Measurements from ENCODE around the gene COL4A5.
"Not testable (repeated sequence)": the region's sequence is repeated elsewhere in the genome, so short reads cannot be mapped to it uniquely, and the experiment has no call there.

The COL4A5 gene

DNA sequence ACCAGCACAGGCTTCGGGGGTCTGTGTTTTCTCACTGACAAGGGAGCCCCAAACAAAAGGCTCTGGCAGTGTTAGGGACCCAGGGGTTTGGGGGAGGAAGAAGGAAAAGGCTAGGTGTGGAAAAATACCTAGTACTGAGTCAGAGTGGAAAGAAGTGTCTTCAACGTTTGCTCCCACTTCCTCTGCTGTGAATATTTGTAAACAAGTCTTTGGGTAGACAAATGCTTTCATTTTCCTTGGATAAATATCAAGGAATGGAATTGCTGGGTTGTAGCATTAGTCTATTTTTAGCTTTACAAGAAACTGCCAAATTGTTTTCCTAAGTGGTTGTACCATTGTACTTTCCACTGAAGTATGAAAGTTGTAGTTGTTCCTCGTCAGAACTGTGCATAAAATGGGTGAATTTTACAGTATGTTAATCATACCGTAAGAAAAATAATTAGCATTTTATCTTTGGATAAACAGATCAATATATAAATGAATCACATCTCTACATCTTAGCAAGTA is 17.4 kb downstream of the COL4A5 start:
- no peak for DNase-seq

DNA sequence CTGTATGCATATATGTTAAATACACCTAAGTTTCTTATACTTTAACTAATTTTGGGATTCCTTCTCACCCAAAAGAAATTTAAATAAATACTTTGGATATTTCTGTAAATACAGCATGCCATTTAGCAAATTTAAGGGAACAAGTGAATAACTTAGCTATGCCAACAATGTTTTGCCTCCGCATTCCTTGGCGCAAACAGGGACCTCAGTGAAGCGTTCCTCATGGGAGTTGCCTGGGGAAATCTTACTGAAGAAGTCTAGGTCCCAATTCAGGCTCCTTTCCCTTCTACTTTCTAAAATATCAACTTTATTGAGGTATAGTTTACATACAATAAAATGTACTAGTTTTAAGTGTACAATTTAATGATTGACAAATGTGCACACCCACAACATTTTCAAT is 25.0 kb downstream of the COL4A5 start:
- DNase-seq, result no peak

DNA sequence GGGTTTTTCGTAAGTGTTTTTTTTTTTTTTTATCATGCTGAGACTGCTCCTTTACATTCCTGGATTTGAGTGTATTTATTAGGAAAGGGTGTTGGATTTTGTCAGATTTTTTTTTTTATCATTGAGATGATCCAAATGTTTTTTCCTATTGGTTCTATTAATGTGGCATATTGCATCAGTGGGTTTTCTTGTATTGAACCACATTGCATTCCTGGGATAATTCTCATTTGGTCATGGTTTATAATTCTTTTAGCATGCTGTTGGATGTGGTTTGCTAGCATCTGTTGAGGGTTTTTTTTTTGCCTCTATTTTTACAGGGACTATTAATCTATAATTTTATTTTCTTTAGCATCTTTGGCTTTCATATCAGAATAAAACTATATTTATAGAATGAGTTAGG is 28.8 kb downstream of the COL4A5 start:
- DNase-seq, result no peak

DNA sequence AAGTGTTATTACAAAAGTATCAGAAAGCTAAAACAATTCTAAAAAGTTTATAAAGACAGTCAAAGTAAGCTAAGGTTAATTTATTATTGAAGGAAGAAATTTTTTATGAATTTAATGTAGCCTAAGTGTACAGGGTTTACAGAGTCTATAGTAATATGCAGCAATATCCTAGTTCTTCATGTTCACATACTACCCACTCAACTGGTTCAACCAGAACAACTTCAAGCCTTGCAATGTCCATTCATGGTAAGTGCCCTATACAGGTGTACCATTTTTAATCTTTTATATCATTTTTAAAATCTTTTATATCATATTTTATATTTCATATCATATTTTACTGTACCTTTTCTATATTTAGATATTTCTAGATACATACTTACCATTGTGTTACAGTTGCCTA is 34.3 kb downstream of the COL4A5 start:
- no peak for DNase-seq

DNA sequence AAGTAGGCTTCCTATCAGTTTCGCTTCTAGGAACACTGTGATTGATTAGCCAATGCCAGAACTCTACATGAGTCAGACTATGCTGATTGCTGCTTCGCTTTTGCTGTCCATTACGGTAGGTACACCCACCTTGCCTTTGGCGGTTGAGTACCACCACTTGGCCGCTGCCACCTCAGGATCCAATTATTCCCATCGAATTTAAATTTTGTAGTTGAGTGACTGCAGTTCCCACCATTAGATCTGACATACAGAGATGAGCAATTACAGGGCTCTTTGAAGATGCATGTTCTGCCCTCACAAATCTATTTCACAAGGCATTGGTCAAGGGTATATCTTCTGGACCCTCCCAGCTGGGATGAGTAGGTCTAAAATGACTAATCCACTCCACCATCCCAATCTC is 41.9 kb downstream of the COL4A5 start:
- not testable (repeated sequence) for DNase-seq

DNA sequence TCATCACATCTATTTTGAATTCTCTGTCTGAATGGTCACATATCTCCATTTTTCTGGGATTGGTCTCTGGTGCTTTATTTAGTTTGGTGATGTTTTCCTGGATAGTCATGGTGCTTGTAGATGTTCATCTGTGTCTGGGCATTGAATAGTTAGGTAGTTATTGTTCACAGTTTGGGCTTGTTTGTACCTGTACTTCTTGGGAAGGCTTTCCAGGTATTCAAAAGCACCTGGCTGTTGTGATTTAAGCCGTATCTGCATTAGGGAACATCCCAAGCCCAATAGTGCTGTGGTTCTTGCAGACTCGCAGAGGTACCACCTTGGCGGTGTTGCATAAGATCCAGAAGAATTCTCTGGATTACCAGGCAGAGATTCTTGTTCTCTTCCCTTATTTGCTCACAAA is 44.6 kb downstream of the COL4A5 start:
- no peak for DNase-seq

DNA sequence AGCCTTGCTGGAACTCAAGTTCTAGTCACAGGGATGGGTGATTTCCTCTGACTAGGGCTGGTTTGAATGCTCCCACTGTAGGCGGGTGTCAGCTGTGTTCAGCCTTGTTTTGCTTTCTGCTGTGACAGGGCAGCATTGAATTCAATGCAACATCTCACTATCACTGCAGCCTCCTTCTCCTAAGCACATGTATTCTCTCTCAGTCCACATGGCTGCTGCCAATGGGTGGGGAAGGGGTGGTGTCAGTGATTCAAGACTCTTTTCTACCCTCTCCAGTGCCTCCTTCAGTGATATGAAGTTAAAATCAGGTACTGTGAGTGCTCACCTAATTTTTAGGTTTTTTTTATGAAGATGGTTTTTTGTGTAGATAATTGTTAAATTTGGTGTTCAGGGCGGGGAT is 46.3 kb downstream of the COL4A5 start:
- DNase-seq, result no peak

DNA sequence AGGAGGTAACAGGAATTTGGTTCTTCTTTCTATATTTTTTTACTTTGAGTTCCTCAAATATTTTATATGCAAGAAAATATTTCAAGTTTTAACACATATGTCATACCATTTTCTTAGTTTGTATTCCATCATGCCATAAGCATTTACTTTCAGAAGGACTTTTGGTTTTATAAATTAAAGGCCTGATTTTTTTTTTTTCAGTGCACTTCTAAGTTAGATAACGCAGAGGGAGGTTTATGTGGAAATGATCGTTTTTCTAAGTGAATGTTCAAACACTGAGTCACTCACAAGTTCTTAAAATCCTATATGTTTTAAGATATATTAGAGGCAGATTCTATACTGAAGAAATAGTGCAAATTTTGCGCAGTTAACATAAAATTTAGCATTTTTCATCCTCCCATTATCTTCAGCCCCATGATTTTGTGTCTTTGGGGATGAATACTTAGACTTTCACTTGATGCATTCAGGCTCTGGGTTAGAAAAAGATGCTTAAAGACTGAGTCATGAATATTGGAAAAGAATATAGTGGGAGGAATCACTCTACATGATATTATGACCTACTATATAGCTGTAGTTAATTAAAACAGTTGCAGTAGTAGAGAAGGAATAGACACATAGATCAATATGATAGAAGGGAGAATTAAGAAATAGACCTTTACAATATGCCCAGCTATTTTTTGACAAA is 54.9 kb downstream of the COL4A5 start:
- no peak for DNase-seq

DNA sequence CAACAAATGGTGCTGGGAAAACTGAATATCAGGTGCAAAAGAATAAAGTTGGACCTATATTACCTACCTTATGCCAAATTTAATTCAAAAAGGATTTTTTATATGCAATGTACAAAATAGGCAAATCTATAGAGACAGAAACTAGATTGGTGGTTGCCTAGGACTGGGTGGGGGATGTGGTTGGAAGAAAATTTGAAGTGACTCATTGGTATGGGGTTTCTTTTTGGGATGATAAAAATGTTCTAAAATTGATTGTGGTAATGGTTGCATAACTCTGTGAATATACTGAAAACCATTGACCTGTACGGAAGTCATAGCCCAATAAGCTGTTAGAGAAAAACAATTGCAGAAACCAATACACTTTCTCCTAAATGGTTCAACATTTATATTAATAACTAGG is 72.1 kb downstream of the COL4A5 start:
- DNase-seq, result no peak

DNA sequence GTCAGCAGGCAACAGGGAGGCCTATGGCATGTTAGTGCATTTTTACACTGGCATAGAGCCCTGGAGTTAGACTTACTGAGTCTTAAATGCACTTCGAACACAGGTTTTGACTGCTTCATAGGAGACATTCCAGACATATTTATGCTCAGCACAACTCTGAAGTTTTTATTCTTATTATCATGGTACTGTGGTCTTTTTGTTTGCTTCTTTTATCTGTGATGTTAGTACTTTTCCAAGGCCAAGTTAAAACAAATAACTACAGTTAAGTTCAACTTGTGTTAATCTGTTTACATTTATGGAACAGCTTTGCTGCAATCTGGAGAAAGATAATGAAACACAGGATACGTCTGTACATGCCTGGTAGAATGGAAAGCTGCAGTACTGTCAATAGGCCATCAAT is 76.5 kb downstream of the COL4A5 start:
- no peak for DNase-seq

DNA sequence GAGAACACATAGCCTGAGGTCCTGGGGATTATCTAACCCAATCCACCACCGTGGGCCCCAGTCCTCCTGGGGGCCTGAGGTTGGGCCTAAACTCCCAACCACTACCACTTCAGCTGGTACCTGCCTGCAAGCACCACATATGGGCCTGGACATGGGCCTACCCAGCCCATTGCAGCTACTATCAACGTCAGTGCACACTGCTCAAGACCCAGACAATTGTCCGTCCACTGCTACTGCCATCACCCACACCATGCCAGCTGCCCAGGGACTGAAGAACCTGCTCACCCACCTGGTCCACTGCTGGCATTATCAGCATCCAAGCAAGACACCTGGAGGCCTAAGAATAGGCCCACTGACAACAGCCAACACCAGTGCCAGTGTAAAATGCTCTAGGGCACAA is 88.1 kb downstream of the COL4A5 start:
- no peak for DNase-seq

DNA sequence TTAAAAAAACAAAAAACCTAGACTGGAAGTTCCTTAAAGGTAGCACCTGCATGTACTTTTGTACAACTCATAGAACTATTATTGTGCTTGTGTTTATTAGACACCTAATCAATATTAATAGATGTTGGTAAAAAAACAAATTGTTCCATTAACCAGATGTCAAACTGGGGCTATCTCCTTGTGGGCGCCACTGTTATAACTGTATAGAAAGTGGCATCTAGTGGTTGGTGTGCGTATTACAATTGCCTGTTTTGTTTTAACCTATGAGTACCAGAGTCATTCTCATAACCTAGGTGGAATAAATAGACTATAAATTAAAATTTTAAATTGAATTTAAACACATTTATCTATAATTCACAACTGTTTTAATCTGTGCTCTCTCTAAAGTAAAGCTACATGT is 97.4 kb downstream of the COL4A5 start:
- DNase-seq, result peak in 1 of 2 donors; percentile 36

DNA sequence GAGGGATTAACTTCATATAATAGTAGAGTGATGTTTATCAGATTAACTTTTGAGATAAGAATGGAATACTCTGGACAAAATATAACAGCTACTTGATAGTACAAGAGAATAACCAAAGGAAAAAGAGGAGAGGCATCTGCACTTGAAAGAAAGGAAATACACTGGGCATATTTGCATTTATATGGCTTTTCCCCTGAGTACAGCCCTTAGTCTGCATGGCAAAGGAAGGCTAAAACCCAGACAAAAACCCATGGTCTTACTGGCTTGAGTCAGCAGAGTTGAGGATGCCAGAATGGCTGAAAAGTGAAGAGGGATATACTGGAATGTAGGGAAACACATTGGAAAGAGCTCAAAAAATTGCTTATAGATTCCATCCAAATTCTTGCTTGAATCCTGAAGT is 101.6 kb downstream of the COL4A5 start:
- no peak for DNase-seq

DNA sequence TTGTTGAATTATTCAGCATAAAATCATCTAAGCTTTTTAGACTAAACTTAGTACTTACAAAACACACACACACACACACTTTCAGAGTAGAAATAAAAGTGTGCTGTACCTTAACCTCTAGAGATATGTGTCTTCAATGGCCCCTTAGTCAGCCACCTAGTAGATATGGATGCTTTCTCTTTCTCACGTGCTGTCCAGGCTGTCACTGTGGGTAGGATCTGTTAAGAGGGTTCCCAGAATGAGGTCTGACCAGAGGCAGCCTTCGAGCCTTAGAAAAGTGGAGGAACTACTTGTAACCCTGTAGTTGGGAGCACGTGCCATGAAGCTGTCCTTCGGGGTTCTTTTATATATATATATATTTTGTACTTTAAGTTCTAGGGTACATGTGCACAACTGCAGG is 117.9 kb downstream of the COL4A5 start:
- no peak for DNase-seq

DNA sequence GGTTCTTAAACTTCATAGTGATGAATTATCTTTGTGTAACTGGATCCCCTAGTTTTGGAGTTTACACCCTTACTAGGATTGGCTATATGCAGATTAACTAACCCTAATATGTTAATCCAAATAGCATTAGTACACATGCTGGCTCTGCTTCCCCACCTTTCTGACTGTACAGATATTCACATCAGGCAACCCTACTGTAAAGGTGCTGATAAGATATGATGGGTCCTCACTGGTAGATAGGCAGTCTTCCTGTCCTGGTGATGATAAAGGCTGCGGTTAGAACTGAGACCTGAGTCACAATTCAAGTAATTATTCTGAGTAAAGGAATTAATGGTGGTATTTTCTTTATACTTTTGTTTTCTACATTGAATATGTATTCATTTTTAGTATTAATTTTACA is 118.6 kb downstream of the COL4A5 start:
- DNase-seq, result no peak

DNA sequence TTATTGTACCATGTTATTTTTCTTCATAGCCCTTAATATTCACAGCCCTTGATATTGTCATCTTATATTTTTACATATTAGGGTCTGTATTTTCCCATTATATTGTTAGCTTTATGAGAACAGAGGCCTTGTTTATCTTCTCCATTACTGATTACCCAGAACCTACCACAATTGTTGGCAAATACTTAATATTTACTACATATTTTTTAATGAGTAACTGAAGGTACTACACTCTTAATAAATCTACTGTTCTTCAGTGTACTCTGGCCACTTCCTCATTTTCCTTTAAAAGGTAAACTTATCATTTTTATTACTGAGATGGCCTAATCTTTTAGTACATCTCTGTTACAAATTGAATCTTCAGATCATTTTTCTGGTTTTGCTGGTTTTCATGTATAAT is 133.5 kb downstream of the COL4A5 start:
- DNase-seq, result no peak

DNA sequence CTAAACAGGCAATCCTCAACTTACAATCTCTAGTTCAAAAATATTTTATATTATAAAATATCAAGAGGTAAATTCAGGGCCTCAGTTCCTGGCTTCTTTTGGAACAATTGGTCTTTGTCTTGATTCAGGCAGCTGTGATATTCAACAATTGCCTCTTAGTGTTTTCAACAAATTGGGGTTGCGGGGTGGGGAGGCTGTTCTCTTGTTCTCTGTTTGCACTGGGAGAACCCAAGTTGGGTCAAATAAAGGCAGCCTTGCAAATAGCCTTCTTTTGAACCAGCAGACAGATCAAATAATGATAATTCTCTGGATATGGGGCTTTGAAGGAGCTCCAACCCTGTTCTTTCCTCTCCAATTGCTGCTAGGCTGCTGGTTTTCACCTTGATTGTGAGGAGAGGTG is 142.5 kb downstream of the COL4A5 start:
- DNase-seq, result peak; percentile 41 to 94

DNA sequence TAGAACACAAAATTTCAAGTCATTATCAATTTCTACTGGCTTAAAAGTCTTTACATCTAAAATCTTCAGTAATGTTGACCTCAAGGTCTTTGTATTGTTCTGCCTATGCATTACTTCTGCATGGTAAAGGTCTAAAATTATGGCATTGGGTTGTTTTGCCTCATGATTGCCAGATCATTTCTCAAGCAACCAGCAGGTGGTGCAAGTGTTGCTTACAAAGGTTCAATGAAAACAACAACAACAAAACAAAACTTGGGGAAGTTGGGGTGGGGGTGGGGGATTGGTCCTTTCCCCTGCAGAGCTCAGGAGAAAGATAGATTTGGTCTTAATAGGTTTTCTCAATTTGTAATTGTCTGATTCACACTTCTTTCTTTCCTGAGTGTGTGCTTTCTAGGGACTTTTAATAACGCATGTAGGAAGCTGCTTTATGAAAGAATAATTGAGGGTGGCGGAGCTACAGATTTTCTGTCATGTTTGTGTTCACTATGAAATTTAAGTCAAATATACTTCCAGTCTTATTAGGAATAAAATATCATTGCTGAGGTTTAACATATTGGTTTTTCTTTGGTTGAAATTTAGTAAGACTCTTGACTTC is 145.1 kb downstream of the COL4A5 start:
- DNase-seq, result peak in 1 of 2 donors; percentile 47

DNA sequence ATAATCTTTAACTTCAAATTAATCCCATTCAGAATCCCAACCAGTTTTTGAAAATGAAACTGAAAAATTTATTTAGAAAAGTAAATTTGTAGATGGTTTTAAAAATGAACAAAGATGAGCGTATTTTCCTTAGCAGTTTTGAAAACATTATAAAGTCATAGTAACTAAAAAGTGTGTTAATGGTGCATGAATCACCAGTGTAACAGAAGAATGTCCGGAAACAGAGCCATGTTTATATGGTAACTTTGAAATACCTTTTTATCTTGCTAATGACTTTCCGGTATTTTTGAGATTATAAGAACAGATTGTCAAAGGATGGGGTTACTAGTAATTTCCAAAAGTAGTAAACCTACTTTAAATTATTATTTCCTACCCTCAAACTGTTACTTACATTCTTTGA is 150.9 kb downstream of the COL4A5 start:
- DNase-seq, result no peak

DNA sequence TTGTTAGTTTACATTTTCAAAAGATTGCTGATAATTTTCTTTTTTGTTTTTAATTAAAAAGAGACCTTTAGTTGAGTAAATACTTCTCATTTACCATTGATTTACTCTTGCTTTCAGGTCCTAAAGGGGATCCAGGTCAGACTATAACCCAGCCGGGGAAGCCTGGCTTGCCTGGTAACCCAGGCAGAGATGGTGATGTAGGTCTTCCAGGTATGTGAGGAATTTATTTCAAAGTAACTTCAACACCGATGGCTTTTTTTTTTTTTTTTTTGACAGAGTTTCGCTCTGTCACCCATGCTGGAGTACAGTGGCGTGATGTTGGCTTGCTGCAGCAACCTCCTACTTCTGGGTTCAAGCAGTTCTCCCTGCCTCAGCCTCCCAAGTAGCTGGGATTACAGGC is 161.6 kb downstream of the COL4A5 start:
- no peak for DNase-seq

DNA sequence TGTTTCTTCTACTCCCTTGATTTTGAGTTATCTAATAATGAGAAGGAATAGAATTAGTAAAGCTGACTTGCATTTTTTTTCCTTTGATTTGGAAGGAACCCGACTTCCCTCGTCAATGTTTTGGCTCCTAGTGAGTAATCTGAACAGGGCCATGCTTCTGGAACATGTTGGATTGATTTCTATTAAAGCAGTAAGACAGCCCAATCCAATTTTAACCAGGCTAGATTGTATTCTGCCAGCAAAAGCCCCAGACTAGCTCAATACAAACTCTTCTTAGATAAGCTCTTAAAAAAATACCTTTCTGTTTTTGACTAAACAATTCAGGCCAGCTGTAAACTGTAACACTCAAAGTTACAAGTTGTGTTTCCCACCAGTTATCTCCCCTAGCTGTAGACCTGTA is 170.5 kb downstream of the COL4A5 start:
- no peak for DNase-seq

DNA sequence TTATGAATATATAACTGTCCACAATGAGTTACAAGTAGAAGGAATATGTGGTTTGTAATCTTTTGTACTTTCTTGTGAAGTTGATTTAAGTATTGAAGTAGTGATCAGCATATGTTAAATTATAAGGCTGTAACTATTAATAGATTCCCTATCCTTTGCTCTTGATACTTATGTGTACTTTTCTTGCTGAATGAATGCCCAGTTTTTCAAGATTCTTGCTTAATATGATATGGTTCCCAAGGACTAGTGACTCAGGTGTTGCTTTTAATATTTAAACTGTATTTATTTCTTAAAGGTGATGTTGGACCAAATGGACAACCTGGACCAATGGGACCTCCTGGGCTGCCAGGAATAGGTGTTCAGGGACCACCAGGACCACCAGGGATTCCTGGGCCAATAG is 175.0 kb downstream of the COL4A5 start:
- DNase-seq, result no peak

DNA sequence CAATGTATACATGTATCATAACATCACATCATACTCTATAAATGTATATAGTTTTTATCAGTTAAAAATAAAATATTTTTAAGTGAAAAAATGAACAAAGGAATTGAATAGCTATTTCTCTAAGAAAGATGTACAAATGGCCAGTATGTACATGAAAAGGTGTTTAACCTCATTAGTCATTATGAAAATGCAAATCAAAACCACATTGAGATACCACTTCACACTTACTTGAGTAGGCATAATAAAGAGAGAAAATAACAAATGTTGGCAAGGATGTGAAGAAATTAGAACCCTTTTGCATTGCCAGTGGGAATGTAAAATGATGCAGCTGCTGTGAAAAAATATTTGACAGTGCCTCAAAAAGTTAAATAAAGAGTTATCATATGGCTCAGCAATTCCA is 201.2 kb downstream of the COL4A5 start:
- no peak for DNase-seq

DNA sequence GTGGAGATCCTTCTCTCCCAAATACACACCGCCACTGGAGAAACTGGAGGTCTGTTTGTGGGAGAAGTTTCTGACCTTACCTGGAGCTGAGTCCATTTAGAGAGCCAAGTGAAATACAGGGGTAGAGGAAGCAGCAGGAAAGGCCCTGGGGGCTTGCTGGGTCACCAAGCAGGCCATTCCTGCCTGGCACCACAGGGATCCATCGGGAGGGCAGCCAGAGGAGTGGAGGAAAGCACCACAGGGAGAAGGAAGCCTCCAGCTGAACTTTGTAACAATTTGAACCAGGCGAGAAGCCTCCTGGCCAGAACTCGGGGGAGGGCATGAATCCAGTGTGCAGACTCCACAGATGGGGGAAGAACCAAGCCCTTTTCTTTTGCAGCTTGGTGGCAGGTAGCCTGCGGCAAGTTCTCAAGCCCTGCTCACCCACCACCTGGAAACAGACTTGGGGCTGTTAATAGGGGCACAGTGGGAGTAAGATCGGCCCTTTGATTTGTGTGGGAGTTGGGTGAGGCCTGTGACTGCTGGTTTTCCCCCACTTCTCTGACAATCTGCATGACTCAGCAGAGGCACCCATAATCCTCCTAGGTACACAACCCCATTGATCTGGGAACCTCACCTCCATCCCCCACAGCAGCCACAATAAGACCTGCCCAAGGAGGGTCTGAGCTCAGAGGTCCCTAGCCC is 202.1 kb downstream of the COL4A5 start:
- DNase-seq, result no peak
